NCI-H146 (cell line): ENCODE results near the gene SFMBT2.

ENCODE experiments used
- DNase-seq: peaks from one replicate; lab custom pipeline; 2025; lab: John Stamatoyannopoulos, UW

The SFMBT2 gene

GRCh38 chr10:7364474-7364873, 46.4 kb downstream of the SFMBT2 start:
- no peak for DNase-seq

GRCh38 chr10:7363700-7364099, 47.1 kb downstream of the SFMBT2 start:
- DNase-seq, result no peak

DNA sequence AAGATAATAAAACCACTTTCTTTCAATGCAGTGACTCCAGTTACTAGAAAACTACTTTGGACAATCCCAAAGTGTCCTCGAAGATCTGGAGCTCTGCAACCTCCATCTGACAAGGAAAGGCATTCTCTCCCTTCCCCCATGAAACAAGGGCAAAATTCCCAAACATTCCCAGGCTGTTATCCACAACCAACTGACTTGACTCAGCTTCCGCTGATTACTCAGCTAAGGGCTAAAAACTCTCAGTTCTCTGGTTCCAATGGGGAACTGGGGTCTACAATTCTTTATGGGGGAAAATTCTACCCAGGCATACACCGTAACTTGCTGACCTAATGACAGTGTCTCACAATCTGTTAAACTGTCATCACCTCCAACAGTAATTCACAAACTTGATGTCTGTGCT, 48.4 kb downstream of the SFMBT2 start:
- no peak for DNase-seq

DNA sequence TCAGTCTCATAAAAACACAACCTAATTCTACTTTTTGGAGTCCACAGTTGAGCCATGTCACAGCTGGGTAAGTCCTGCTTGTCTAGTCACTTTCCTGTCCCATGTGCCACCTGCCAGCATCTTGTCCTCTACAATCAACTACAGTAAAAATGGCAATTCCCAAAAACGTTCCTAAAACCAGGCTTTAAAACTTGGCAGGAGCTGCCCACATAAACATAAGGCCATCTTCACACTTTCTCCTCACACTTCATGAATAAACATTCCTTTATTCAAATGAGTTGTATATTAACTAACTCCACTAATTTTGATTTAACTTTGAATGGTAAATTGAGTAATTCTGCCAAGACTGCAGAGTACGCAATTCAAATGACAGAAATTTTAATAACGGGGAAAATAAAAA, 49.5 kb downstream of the SFMBT2 start:
- no peak for DNase-seq

DNA sequence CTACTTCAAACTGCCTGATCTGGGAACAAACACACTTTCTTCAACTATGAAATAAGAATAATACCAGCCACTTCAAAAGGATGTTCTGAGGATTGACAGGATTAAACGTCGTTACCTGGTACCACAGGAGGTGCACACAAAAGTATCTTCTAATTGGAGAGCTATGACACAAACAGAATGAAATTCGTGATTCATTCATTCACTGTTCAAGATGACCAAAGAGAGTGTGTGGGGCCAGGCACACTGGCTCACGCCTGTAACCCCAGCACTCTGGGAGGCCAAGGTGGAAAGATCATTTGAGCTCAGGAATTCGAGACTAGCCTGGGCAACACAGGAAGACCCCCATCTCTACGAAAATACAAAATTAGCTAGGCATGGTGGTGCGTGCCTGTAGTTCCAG, 50.9 kb downstream of the SFMBT2 start:
- no peak for DNase-seq

- no peak for DNase-seq
Observed at GRCh38 chr10:7359356-7359755, 51.5 kb downstream of the SFMBT2 start.

DNA sequence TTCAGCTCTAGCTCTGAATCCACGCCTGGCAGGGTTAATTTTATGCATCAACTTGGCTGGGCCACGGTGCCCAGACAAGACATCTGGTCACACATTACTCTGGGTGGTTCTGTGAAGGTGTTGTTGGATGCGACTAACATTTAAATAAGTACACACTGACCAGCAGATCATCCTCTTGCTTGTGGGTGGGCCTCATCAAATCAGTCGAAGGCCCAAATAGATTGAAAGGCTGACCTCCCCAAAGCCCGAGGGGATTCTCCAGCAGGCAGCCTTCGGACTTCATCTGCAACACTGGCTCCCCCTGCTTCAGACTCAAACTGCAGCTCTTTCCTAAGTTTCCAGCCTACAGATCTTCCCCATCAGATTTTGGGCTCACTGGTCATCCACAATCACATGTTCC, 53.6 kb downstream of the SFMBT2 start:
- no peak for DNase-seq

- no peak for DNase-seq
Observed at GRCh38 chr10:7354330-7355047, 56.3 kb downstream of the SFMBT2 start.

GRCh38 chr10:7351894-7352293, 58.9 kb downstream of the SFMBT2 start:
- no peak for DNase-seq

DNA sequence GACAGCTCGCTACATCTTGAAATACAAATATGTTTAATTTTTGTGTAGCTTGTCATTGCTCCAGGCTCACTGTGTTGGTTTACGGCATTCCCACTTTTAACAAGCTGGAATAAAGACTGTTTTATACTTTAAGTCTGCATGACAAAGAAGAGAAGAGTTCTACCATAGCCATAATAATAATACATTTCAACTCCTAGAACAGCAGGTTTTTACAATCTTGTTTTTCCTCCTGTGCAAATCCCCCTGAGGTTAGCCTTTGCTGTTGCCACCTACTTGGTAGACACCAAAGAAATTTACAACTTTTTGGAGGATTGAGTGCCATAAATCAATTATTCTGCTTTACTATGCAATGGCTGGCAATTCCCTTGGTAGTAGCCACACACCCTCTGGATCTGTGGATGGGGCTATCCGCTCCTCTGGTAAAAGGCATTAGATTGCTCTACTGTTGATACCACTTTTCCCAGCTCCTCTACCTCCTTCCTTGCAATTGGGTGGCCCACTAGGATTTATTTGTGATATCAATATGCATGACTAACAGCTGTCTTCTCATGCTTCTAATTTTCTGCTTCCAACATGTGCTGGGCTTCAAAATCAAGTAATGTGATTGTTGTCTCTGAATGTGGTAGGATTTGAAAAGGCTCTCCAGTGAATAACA, 60.2 kb downstream of the SFMBT2 start:
- no peak for DNase-seq

- no peak for DNase-seq
Observed at GRCh38 chr10:7345717-7346116, 65.1 kb downstream of the SFMBT2 start.

- no peak for DNase-seq
Observed at GRCh38 chr10:7343040-7343439, 67.8 kb downstream of the SFMBT2 start.

GRCh38 chr10:7340179-7340874, 70.5 kb downstream of the SFMBT2 start:
- no peak for DNase-seq

DNA sequence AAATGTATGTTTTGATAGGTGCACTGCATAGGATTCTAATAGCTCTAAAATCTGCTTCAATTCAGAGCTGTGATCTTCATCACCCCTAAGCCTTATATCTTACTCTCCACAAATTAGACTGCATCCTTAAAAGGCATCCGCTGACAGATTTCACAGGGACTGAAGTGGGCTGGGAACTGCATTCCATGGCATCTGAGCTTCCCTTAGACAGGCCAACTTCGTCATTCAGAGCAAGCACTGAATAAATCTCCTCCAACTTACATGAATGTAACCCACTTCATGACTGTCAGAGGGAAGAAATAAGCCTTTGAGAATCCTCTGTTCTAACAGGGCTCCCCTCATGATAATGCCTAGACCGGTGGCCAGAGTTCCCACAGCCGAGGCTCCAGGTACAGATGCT, 71.3 kb downstream of the SFMBT2 start:
- no peak for DNase-seq

- no peak for DNase-seq
Observed at GRCh38 chr10:7338469-7338868, 72.4 kb downstream of the SFMBT2 start.

DNA sequence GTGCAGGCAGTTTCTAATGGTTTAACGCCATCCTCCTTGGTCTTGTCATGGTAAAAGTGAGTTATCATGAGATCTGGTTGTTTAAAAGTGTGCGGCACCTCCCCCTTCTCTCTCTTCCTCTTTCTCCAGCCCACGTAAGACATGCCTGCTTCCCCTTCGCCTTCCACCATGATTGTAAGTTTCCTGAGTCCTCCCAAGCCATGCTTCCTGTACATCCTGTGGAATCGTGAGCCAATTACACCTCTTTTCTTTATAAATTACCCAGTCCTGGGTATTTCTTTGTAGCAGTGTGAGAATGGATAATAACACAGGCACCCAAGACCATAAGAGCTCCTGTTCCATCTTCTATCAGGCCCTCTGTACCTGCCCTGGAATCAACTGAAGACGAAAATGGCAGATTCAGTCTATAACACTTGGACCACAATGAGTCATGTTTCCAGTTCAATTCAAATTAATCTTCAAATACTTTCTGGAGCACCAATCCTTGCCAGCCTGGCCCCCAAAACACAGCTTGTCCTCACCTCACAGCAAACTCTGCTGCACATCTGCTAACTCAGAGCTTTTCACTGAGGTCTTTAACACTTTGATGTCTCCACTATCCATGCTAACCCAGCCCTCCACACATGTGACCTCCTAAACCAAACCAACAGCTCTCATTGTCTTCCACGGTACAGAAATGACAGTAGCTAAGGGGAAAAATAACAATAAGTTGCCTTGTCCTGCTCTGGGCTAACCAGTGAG, 73.2 kb downstream of the SFMBT2 start:
- no peak for DNase-seq

DNA sequence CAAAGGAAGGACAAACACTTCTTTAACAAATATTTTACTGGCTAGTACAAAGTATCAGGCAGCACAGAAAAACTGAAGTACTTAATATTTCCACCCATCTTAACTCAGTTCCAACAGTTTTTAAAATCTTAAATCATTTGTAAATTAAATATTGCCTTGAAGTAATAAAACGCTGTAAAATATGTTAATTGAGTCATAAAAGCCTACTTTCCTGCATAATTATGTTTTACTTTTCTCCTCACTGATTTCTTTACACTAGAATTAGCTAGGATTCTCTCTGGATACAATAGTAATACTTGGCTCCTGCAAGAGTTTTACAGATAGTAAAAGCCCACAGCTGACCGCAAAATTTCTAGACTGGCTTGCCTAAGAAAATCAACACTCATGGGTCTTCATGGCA, 74.9 kb downstream of the SFMBT2 start:
- no peak for DNase-seq

DNA sequence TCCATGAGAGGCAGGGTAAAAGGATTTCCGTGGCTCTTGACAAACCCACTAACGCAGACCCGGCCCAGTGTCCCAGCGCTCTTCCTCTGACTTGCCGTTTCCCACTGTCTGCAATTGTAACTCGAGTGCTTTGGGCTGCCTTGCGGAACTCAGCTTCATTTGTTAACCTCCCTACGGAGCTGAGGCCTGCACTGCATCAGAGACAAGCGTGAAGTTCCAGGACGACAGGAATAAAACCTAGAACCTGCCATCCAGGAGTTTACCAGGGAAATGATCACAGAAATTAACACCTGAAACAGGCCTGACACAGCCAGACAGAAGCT, 76.2 kb downstream of the SFMBT2 start:
- DNase-seq, result no peak

DNA sequence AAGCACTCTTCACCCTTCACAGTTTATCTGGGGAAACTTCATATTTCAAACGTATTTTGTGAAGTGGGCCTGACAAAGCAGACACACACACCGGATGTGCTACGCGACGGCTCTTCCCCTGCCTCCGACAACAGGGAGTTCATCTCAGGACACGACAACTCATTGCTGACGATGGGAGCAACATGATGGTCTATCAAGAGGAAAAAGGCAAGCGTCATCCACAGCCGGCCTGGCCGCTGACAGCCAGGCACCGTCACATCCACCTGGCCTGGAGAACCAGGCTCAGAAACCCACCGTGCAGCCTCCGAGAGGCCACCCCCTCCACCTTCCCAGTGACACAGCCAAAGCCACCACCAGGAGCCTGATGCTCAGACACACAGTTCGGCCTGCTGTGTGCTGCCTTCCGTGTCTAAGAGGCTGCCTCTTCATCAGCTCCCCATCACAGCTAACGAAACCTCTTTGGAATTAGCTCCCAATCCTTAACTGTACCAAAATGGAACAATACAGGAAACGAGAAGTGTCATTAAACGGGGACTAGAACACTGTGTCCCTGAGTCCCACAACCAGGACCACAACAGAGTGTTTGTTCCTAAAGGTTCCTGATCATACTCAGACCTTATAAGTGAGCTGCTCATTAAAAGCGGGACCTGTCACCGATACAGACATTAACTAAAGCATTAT, 76.7 kb downstream of the SFMBT2 start:
- DNase-seq, result no peak

DNA sequence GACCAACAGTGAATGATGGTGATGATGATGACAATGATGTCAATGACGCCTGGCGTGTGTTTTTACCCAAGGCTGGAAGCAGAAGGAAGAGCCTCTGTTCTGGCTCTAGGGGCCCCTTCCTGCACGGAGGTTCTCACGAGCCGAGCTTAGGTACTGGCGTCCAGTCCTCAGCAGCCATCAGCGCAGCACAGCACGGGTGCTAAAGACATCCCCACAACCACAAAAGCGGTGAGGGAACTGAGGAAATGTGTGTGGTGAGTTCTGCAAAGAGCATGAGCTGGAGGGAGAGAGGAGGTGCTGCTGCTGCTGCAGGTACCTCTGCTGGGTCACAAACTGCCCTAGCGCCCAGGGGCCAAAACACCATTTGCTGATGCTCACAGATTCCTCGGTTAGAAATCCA, 81.6 kb downstream of the SFMBT2 start:
- no peak for DNase-seq

DNA sequence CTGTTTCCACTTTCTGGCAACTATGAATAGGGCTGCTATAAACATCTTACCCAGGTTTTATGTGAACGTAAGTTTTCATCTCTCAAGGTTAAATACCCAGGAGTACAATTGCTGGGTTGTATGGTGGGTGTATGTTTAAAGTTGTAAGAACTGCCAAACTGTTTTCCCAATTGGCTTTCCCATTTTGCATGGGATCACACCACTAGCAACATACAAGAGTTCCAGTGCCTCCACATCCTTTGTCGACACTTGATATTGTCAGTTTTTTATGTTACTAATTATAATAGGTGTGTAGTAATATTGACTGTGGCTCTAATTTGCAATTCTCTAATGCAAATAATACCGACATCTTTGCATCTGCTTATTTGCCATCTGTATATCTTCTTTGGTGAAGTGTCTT, 82.9 kb downstream of the SFMBT2 start:
- no peak for DNase-seq

GRCh38 chr10:7322623-7323022, 88.2 kb downstream of the SFMBT2 start:
- no peak for DNase-seq
